WTC11 (cell line): ENCODE data around the gene SLC25A21. TPM values are rescaled to one million over a fixed set of nuclear protein-coding genes. Genes with fewer than 3 reads are reported as not detected.
"Not testable (repeated sequence)": the region's sequence is repeated elsewhere in the genome, so short reads cannot be mapped to it uniquely, and the experiment has no call there.

Experiments used
- ATAC-seq: fragments of 200-7000 bp; cut with Tn5 transposase; 2 replicates; pipeline ENCODE4 v1.10.0; 2021; ENCODE audit warnings: mild to moderate bottlenecking, moderate library complexity
- CTCF ChIA-PET: fragments of 300-600 bp; sonication (Branson Sonifier 250); formaldehyde crosslinking; loops from one replicate; lab custom pipeline; 2021; ENCODE audit warnings: antibody characterized with exemption; lab: Charles Lee
- POLR2A ChIA-PET: fragments of 350-600 bp; sonication (Branson Sonifier 250); formaldehyde crosslinking; loops from one replicate; lab custom pipeline; 2021; ENCODE audit warnings: antibody characterized with exemption; lab: Charles Lee
- DNase-seq: peaks from one replicate; pipeline ENCODE4 v3.0.0; 2021; ENCODE audit warnings: low spot score
- H3K27ac Mint-ChIP-seq: 2 replicates; pipeline ENCODE4 v1.8.0; 2021; ENCODE audit warnings: mixed read lengths
- H3K27me3 Mint-ChIP-seq: 2 replicates; pipeline ENCODE4 v1.8.0; 2021; ENCODE audit warnings: low read depth, mild to moderate bottlenecking, moderate library complexity, mixed read lengths
- H3K36me3 Mint-ChIP-seq: 2 replicates; pipeline ENCODE4 v1.8.0; 2021; ENCODE audit warnings: mixed read lengths
- H3K4me1 Mint-ChIP-seq: 2 replicates; pipeline ENCODE4 v1.8.0; 2022; ENCODE audit warnings: mixed read lengths
- H3K4me3 Mint-ChIP-seq: 2 replicates; pipeline ENCODE4 v1.8.0; 2021; ENCODE audit warnings: mild to moderate bottlenecking, moderate library complexity, mixed read lengths
- H3K9me3 Mint-ChIP-seq: 2 replicates; pipeline ENCODE4 v1.8.0; 2021; ENCODE audit warnings: mixed read lengths
- CREB1 ChIP-seq: sonication (generic); formaldehyde crosslinking; IDR thresholded peaks from 2 replicates; pipeline ENCODE4 v1.8.0; 2023; ENCODE audit warnings: mild to moderate bottlenecking, missing genetic modification reagents
- ESRRA ChIP-seq: sonication (generic); formaldehyde crosslinking; IDR thresholded peaks from 2 replicates; pipeline ENCODE4 v1.8.1; 2022; ENCODE audit warnings: mild to moderate bottlenecking, missing genetic modification reagents, borderline replicate concordance
- GABPB1 ChIP-seq: sonication (generic); formaldehyde crosslinking; IDR thresholded peaks from 2 replicates; pipeline ENCODE4 v1.8.1; 2023; ENCODE audit warnings: mild to moderate bottlenecking, missing genetic modification reagents
- JUN ChIP-seq: sonication (generic); formaldehyde crosslinking; IDR thresholded peaks from 2 replicates; pipeline ENCODE4 v1.8.0; 2023; ENCODE audit warnings: mild to moderate bottlenecking, missing genetic modification reagents
- MXD4 ChIP-seq: fragments of 250-450 bp; sonication (Bioruptor Pico); IDR thresholded peaks from 2 replicates; pipeline ENCODE4 v1.8.0; 2021; ENCODE audit warnings: mild to moderate bottlenecking, moderate library complexity, borderline replicate concordance
- NFATC4 ChIP-seq: fragments of 250-450 bp; sonication (Bioruptor Pico); IDR thresholded peaks from 2 replicates; pipeline ENCODE4 v1.9.0; 2021; ENCODE audit warnings: mild to moderate bottlenecking
- NFE2L1 ChIP-seq: sonication (generic); formaldehyde crosslinking; IDR thresholded peaks from 2 replicates; pipeline ENCODE4 v1.8.1; 2023; ENCODE audit warnings: missing genetic modification reagents
- NR2C2 ChIP-seq: sonication (generic); formaldehyde crosslinking; IDR thresholded peaks from 2 replicates; pipeline ENCODE4 v1.8.0; 2022; ENCODE audit warnings: mild to moderate bottlenecking, missing genetic modification reagents
- NR3C1 ChIP-seq: sonication (generic); formaldehyde crosslinking; conservative IDR thresholded peaks from 2 replicates; pipeline ENCODE4 v1.8.1; 2023; ENCODE audit warnings: low read depth, mild to moderate bottlenecking, missing genetic modification reagents
- RELA ChIP-seq: sonication (generic); formaldehyde crosslinking; IDR thresholded peaks from 2 replicates; pipeline ENCODE4 v1.8.1; 2022; ENCODE audit warnings: missing genetic modification reagents, mild to moderate bottlenecking, borderline replicate concordance
- SOX15 ChIP-seq: fragments of 250-450 bp; sonication (Bioruptor Pico); IDR thresholded peaks from 2 replicates; pipeline ENCODE4 v1.9.0; 2021; ENCODE audit warnings: mild to moderate bottlenecking
- SP1 ChIP-seq: sonication (generic); formaldehyde crosslinking; conservative IDR thresholded peaks from 2 replicates; pipeline ENCODE4 v1.8.1; 2022; ENCODE audit warnings: missing genetic modification reagents
- ZNF138 ChIP-seq: sonication (generic); formaldehyde crosslinking; conservative IDR thresholded peaks from 2 replicates; pipeline ENCODE4 v1.8.1; 2022; ENCODE audit warnings: mild to moderate bottlenecking, moderate library complexity, missing genetic modification reagents
- ZNF232 ChIP-seq: sonication (generic); formaldehyde crosslinking; IDR thresholded peaks from 2 replicates; pipeline ENCODE4 v1.8.0; 2022; ENCODE audit warnings: mild to moderate bottlenecking, missing genetic modification reagents
- ZNF263 ChIP-seq: sonication (generic); formaldehyde crosslinking; IDR thresholded peaks from 2 replicates; pipeline ENCODE4 v1.8.1; 2022; ENCODE audit warnings: low read depth, mild to moderate bottlenecking, moderate library complexity, missing genetic modification reagents
- ZNF671 ChIP-seq: fragments of 250-450 bp; sonication (Bioruptor Pico); IDR thresholded peaks from 2 replicates; pipeline ENCODE4 v1.8.0; 2021; ENCODE audit warnings: mild to moderate bottlenecking
- total RNA-seq: library from RNA; stranded (reverse); gene quantifications from 3 replicates; pipeline ENCODE4 v1.2.3, GENCODE V29; 2021
- TF ChIP-seq, protein P1 (sequence below): sonication (generic); formaldehyde crosslinking; IDR thresholded peaks from 2 replicates; pipeline ENCODE4 v1.8.0; 2022; ENCODE audit warnings: mild to moderate bottlenecking, missing genetic modification reagents
- TF ChIP-seq, protein P2 (sequence below): sonication (generic); formaldehyde crosslinking; IDR thresholded peaks from 2 replicates; pipeline ENCODE4 v1.8.1; 2022; ENCODE audit warnings: mild to moderate bottlenecking, moderate library complexity, missing genetic modification reagents
- TF ChIP-seq, protein P3 (sequence below): fragments of 250-450 bp; sonication (Bioruptor Pico); IDR thresholded peaks from 2 replicates; pipeline ENCODE4 v1.9.0; 2021; ENCODE audit warnings: mild to moderate bottlenecking
- TF ChIP-seq, protein P4 (sequence below): fragments of 200-600 bp; IDR thresholded peaks from 2 replicates; pipeline ENCODE4 v1.8.0; 2022; ENCODE audit warnings: antibody characterized with exemption
- TF ChIP-seq, protein P5 (sequence below): fragments of 250-450 bp; sonication (Bioruptor Pico); conservative IDR thresholded peaks from 2 replicates; pipeline ENCODE4 v1.9.0; 2021; ENCODE audit warnings: mild to moderate bottlenecking
- TF ChIP-seq, protein P6 (sequence below): sonication (generic); formaldehyde crosslinking; IDR thresholded peaks from 2 replicates; pipeline ENCODE4 v1.8.1; 2022; ENCODE audit warnings: low read depth, mild to moderate bottlenecking, moderate library complexity, missing genetic modification reagents, borderline replicate concordance

SLC25A21 gene
- total RNA-seq, 1 experiment from 2014 or later, result 8.2 TPM

DNA sequence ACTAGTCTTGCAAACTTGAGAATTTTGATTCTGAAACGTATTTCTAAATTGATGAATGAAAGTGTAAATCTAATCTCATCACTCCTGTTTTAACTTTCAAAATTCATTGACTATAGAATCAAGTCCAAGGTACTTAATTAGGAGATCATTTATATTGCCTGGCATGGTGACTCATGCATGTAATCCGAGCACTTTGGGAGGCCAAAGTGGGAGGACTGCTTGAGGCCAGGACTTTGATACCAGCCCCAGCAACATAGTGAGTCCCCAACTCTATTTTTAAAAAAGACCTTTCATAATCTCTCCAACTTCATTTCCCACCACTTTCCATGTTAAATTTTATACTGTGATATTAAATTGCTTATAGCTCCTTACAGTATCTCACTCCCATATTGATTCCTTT is 22.3 kb upstream of the SLC25A21 start:
- TF ChIP-seq, protein P1, sequence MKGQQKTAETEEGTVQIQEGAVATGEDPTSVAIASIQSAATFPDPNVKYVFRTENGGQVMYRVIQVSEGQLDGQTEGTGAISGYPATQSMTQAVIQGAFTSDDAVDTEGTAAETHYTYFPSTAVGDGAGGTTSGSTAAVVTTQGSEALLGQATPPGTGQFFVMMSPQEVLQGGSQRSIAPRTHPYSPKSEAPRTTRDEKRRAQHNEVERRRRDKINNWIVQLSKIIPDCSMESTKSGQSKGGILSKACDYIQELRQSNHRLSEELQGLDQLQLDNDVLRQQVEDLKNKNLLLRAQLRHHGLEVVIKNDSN (CRISPR knock-in tag), result no peak
- TF ChIP-seq SP1 (CRISPR knock-in tag) (no peak), ZNF263 (no peak), NR2C2 (CRISPR knock-in tag) (no peak), CREB1 (CRISPR knock-in tag) (no peak), ESRRA (CRISPR knock-in tag) (no peak), ZNF232 (CRISPR knock-in tag) (no peak), NFATC4 (CRISPR knock-in tag) (no peak), JUN (no peak)
- TF ChIP-seq, protein P2, sequence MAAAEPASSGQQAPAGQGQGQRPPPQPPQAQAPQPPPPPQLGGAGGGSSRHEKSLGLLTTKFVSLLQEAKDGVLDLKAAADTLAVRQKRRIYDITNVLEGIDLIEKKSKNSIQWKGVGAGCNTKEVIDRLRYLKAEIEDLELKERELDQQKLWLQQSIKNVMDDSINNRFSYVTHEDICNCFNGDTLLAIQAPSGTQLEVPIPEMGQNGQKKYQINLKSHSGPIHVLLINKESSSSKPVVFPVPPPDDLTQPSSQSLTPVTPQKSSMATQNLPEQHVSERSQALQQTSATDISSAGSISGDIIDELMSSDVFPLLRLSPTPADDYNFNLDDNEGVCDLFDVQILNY (CRISPR knock-in tag), result no peak
- TF ChIP-seq, all 79 proteins: peak for 0
- peaks cover 38% of the 10 kb centered on the region for H3K27me3 Mint-ChIP-seq
- POLR2A ChIA-PET, result interaction anchor here (1.2 kb wide), 1 partner anchor 23 kb away, joined by 3 read pairs; the partner anchor contains the start of gene SLC25A21
- H3K4me3 Mint-ChIP-seq, result no peak overlapping the region
- no peaks in the 10 kb centered on the region for H3K36me3 Mint-ChIP-seq
- DNase-seq (no peak), ATAC-seq (no peak)
- H3K4me1 Mint-ChIP-seq, result peaks cover 14% of the 10 kb centered on the region
- H3K27ac Mint-ChIP-seq, result no peak overlapping the region
- H3K9me3 Mint-ChIP-seq, result no peaks in the 10 kb centered on the region
- CTCF ChIA-PET, result interaction anchor here (1.2 kb wide), 1 partner anchor 36 kb away, joined by 4 read pairs; no protein-coding TSS in a partner anchor

DNA sequence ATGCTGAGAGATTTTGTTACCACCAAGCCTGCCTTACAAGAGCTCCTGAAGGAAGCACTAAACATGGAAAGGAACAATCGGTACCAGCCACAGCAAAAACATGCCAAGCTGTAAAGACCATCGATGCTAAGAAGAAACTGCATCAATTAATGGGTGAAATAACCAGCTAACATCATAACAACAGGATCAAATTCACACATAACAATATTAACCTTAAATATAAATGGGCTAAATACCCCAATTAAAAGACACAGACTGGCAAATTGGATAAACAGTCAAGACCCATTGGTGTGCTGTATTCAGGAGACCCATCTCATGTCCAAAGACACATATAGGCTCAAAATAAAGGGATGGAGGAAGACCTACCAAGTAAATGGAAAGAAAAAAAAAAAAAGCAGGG is 17.3 kb upstream of the SLC25A21 start:
- POLR2A ChIA-PET, CTCF ChIA-PET, H3K9me3 Mint-ChIP-seq, H3K27ac Mint-ChIP-seq, H3K36me3 Mint-ChIP-seq, DNase-seq, ATAC-seq, H3K4me1 Mint-ChIP-seq, H3K4me3 Mint-ChIP-seq: not testable (repeated sequence)
- peaks cover 25% of the 10 kb centered on the region for H3K27me3 Mint-ChIP-seq

DNA sequence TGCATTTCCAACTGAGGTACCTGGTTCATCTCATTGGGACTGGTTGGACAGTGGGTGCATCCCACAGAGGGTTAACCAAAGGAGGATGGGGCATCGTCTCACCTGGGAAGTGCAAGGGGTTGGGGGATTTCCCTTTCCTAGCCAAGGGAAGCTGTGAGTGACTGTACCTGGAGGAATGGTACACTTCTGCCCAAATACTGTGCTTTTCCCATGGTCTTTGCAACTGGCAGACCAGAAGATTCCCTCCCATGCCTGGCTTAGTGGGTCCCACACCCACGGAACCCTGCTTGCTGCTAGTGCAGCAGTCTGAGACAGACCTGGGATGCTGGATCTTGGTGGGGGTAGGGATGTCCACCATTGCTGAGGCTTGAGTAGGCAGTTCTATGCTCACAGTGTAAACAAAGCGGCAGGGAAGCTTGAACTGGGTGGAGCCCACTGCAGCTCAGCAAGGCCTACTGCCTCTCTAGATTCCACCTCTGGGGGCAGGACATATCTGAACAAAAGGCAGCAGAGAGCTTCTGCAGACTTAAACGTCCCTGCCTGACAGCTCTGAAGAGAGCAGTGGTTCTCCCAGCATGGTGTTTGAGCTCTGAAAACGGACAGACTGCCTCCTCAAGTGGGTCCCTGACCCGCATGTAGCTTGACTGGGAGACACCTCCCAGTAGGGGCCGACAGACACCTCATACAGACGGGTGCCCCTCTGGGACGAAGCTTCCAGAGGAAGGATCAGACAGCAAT is 15.6 kb upstream of the SLC25A21 start:
- CTCF ChIA-PET, result interaction anchor here (0.9 to 3.3 kb wide), 4 partner anchors 10 to 440 kb away, joined by 3 to 11 read pairs (median 4); partner anchors contain the start of genes MIPOL1 and SLC25A21
- ATAC-seq, H3K36me3 Mint-ChIP-seq, H3K4me1 Mint-ChIP-seq, H3K4me3 Mint-ChIP-seq, H3K9me3 Mint-ChIP-seq, DNase-seq, H3K27ac Mint-ChIP-seq: not testable (repeated sequence)
- peaks cover 21% of the 10 kb centered on the region for H3K27me3 Mint-ChIP-seq
- POLR2A ChIA-PET, result interaction anchor here (0.7 kb wide), 1 partner anchor 11 kb away, joined by 4 read pairs; no protein-coding TSS in a partner anchor

DNA sequence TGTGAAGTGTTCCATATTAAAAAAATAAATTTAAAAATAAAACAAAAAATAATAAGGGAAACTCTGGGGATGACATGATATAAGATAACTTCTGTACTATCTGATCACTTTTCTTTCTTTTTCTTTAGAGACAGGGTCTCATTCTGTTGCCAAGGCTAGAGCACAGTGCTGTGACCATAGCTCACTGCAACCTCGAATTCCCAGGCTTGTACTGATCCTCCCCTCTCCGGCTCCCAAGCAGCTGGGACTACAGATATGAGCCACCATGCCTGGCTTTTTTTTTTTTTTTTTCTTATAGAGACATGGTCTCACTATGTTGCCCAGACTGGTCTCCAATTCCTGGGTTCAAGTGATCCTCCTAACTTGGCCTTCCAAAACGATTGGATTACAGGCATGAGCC is 14.9 kb upstream of the SLC25A21 start:
- no peaks in the 10 kb centered on the region for H3K4me1 Mint-ChIP-seq
- ChIA-PET CTCF (interaction anchor here (1.0 to 3.3 kb wide), 3 partner anchors 15 to 43 kb away, joined by 3 to 11 read pairs (median 3); partner anchors contain the start of gene SLC25A21), POLR2A (interaction anchor here (0.6 kb wide), 2 partner anchors 15 to 102 kb away, joined by 3 read pairs; no protein-coding TSS in a partner anchor)
- ATAC-seq (no peak), DNase-seq (no peak)
- H3K4me3 Mint-ChIP-seq, result no peak overlapping the region
- H3K27ac Mint-ChIP-seq, result no peak overlapping the region
- H3K9me3 Mint-ChIP-seq, result peaks cover 10% of the 10 kb centered on the region
- H3K36me3 Mint-ChIP-seq, result no peaks in the 10 kb centered on the region
- H3K27me3 Mint-ChIP-seq, result peaks cover 20% of the 10 kb centered on the region
- TF ChIP-seq RELA (CRISPR knock-in tag) (no peak), SOX15 (CRISPR knock-in tag) (no peak), ZNF138 (no peak), ESRRA (CRISPR knock-in tag) (no peak), NR3C1 (no peak), ZNF671 (CRISPR knock-in tag) (no peak), NFE2L1 (CRISPR knock-in tag) (no peak), GABPB1 (CRISPR knock-in tag) (no peak), MXD4 (CRISPR knock-in tag) (no peak)
- TF ChIP-seq, protein P3, sequence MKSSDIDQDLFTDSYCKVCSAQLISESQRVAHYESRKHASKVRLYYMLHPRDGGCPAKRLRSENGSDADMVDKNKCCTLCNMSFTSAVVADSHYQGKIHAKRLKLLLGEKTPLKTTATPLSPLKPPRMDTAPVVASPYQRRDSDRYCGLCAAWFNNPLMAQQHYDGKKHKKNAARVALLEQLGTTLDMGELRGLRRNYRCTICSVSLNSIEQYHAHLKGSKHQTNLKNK (CRISPR knock-in tag), result no peak
- TF ChIP-seq, protein P4, sequence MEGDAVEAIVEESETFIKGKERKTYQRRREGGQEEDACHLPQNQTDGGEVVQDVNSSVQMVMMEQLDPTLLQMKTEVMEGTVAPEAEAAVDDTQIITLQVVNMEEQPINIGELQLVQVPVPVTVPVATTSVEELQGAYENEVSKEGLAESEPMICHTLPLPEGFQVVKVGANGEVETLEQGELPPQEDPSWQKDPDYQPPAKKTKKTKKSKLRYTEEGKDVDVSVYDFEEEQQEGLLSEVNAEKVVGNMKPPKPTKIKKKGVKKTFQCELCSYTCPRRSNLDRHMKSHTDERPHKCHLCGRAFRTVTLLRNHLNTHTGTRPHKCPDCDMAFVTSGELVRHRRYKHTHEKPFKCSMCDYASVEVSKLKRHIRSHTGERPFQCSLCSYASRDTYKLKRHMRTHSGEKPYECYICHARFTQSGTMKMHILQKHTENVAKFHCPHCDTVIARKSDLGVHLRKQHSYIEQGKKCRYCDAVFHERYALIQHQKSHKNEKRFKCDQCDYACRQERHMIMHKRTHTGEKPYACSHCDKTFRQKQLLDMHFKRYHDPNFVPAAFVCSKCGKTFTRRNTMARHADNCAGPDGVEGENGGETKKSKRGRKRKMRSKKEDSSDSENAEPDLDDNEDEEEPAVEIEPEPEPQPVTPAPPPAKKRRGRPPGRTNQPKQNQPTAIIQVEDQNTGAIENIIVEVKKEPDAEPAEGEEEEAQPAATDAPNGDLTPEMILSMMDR, result no peak
- TF ChIP-seq, protein P5, sequence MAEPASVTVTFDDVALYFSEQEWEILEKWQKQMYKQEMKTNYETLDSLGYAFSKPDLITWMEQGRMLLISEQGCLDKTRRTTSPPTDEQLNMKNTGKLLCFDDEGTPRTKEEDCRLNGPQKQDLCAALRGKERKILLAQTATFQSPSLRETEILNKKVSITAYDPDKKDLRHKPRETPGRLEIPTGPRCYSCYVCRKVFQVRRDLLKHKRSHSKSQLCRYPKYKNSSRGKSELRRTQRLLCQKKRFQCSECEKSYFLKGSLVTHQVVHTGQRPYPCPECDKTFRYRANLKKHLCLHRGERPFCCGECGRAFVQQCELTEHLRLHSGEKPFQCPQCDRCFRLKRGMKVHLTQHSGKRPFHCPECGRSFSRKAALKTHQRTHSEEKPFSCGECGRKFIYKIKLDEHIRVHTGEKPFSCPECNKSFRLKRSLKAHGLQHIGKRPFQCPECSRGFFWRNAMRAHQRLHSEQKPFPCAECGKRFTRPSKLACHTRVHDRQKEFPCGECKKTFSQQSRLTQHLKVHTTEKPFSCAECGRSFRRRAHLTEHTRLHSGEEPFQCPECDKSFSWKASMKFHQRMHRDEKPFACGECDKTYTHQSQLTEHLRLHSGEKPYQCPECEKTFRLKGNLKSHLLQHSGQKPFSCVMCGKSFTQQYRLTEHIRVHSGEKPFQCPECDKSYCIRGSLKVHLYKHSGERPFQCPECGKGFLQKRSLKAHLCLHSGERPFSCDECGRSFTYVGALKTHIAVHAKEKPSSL (CRISPR knock-in tag), result no peak
- TF ChIP-seq, protein P6, sequence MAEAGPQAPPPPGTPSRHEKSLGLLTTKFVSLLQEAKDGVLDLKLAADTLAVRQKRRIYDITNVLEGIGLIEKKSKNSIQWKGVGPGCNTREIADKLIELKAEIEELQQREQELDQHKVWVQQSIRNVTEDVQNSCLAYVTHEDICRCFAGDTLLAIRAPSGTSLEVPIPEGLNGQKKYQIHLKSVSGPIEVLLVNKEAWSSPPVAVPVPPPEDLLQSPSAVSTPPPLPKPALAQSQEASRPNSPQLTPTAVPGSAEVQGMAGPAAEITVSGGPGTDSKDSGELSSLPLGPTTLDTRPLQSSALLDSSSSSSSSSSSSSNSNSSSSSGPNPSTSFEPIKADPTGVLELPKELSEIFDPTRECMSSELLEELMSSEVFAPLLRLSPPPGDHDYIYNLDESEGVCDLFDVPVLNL (CRISPR knock-in tag), result no peak
